WTC11 (cell line): Measurements from ENCODE around the gene WDR27. TPM values are rescaled to one million over a fixed set of nuclear protein-coding genes. Genes with fewer than 3 reads are reported as not detected.
A peak's percentile ranks its signal among the peaks of the same experiment; 100 is the strongest.

Experiments
- ATAC-seq: fragments of 200-7000 bp; cut with Tn5 transposase; 2 replicates; pipeline ENCODE4 v1.10.0; 2021; ENCODE audit warnings: mild to moderate bottlenecking, moderate library complexity
- CTCF ChIA-PET: fragments of 300-600 bp; sonication (Branson Sonifier 250); formaldehyde crosslinking; loops from one replicate; lab custom pipeline; 2021; ENCODE audit warnings: antibody characterized with exemption; lab: Charles Lee
- POLR2A ChIA-PET: fragments of 350-600 bp; sonication (Branson Sonifier 250); formaldehyde crosslinking; loops from one replicate; lab custom pipeline; 2021; ENCODE audit warnings: antibody characterized with exemption; lab: Charles Lee
- DNase-seq: peaks from one replicate; pipeline ENCODE4 v3.0.0; 2021; ENCODE audit warnings: low spot score
- H3K27ac Mint-ChIP-seq: 2 replicates; pipeline ENCODE4 v1.8.0; 2021; ENCODE audit warnings: mixed read lengths
- H3K27me3 Mint-ChIP-seq: 2 replicates; pipeline ENCODE4 v1.8.0; 2021; ENCODE audit warnings: low read depth, mild to moderate bottlenecking, moderate library complexity, mixed read lengths
- H3K36me3 Mint-ChIP-seq: 2 replicates; pipeline ENCODE4 v1.8.0; 2021; ENCODE audit warnings: mixed read lengths
- H3K4me1 Mint-ChIP-seq: 2 replicates; pipeline ENCODE4 v1.8.0; 2022; ENCODE audit warnings: mixed read lengths
- H3K4me3 Mint-ChIP-seq: 2 replicates; pipeline ENCODE4 v1.8.0; 2021; ENCODE audit warnings: mild to moderate bottlenecking, moderate library complexity, mixed read lengths
- H3K9me3 Mint-ChIP-seq: 2 replicates; pipeline ENCODE4 v1.8.0; 2021; ENCODE audit warnings: mixed read lengths
- ETV6 ChIP-seq: sonication (generic); formaldehyde crosslinking; IDR thresholded peaks from 2 replicates; pipeline ENCODE4 v1.8.1; 2022; ENCODE audit warnings: mild to moderate bottlenecking, missing genetic modification reagents
- FOXP1 ChIP-seq: sonication (generic); formaldehyde crosslinking; IDR thresholded peaks from 2 replicates; pipeline ENCODE4 v1.8.0; 2022; ENCODE audit warnings: missing genetic modification reagents, mild to moderate bottlenecking, moderate library complexity, borderline replicate concordance
- GABPB1 ChIP-seq: sonication (generic); formaldehyde crosslinking; IDR thresholded peaks from 2 replicates; pipeline ENCODE4 v1.8.1; 2023; ENCODE audit warnings: mild to moderate bottlenecking, missing genetic modification reagents
- IRF2 ChIP-seq: sonication (generic); formaldehyde crosslinking; IDR thresholded peaks from 2 replicates; pipeline ENCODE4 v1.8.0; 2022; ENCODE audit warnings: low read depth, missing genetic modification reagents, borderline replicate concordance
- JUN ChIP-seq: sonication (generic); formaldehyde crosslinking; IDR thresholded peaks from 2 replicates; pipeline ENCODE4 v1.8.0; 2023; ENCODE audit warnings: mild to moderate bottlenecking, missing genetic modification reagents
- NFYB ChIP-seq: sonication (generic); formaldehyde crosslinking; conservative IDR thresholded peaks from 2 replicates; pipeline ENCODE4 v1.8.0; 2022; ENCODE audit warnings: low read depth, missing genetic modification reagents
- RELA ChIP-seq: sonication (generic); formaldehyde crosslinking; IDR thresholded peaks from 2 replicates; pipeline ENCODE4 v1.8.1; 2022; ENCODE audit warnings: missing genetic modification reagents, mild to moderate bottlenecking, borderline replicate concordance
- TEAD1 ChIP-seq: sonication (generic); formaldehyde crosslinking; IDR thresholded peaks from 2 replicates; pipeline ENCODE4 v1.8.0; 2022; ENCODE audit warnings: mild to moderate bottlenecking, missing genetic modification reagents
- ZNF232 ChIP-seq: sonication (generic); formaldehyde crosslinking; IDR thresholded peaks from 2 replicates; pipeline ENCODE4 v1.8.0; 2022; ENCODE audit warnings: mild to moderate bottlenecking, missing genetic modification reagents
- ZNF317 ChIP-seq: sonication (generic); formaldehyde crosslinking; IDR thresholded peaks from 2 replicates; pipeline ENCODE4 v1.8.1; 2023; ENCODE audit warnings: low read depth, mild to moderate bottlenecking, moderate library complexity, missing genetic modification reagents, borderline replicate concordance
- ZNF423 ChIP-seq: fragments of 250-450 bp; sonication (Bioruptor Pico); IDR thresholded peaks from 2 replicates; pipeline ENCODE4 v2.1.2; 2022; ENCODE audit warnings: mild to moderate bottlenecking, moderate library complexity
- total RNA-seq: library from RNA; stranded (reverse); gene quantifications from 3 replicates; pipeline ENCODE4 v1.2.3, GENCODE V29; 2021
- TF ChIP-seq, protein P1 (sequence below): sonication (generic); formaldehyde crosslinking; IDR thresholded peaks from 2 replicates; pipeline ENCODE4 v1.8.0; 2022; ENCODE audit warnings: missing genetic modification reagents
- TF ChIP-seq, protein P2 (sequence below): sonication (generic); formaldehyde crosslinking; IDR thresholded peaks from 2 replicates; pipeline ENCODE4 v1.8.1; 2023; ENCODE audit warnings: mild to moderate bottlenecking, missing genetic modification reagents
- TF ChIP-seq, protein P3 (sequence below): sonication (generic); formaldehyde crosslinking; IDR thresholded peaks from 2 replicates; pipeline ENCODE4 v1.8.0; 2023; ENCODE audit warnings: missing genetic modification reagents, mild to moderate bottlenecking, borderline replicate concordance
- TF ChIP-seq, protein P4 (sequence below): sonication (generic); formaldehyde crosslinking; IDR thresholded peaks from 2 replicates; pipeline ENCODE4 v1.8.1; 2022; ENCODE audit warnings: mild to moderate bottlenecking, missing genetic modification reagents, moderate library complexity, borderline replicate concordance
- TF ChIP-seq, protein P5 (sequence below): fragments of 200-600 bp; IDR thresholded peaks from 2 replicates; pipeline ENCODE4 v1.8.0; 2022; ENCODE audit warnings: antibody characterized with exemption
- TF ChIP-seq, protein P6 (sequence below): sonication (generic); formaldehyde crosslinking; IDR thresholded peaks from 2 replicates; pipeline ENCODE4 v1.8.0; 2023; ENCODE audit warnings: mild to moderate bottlenecking, missing genetic modification reagents
- TF ChIP-seq, protein P7 (sequence below): sonication (generic); formaldehyde crosslinking; IDR thresholded peaks from 2 replicates; pipeline ENCODE4 v1.8.1; 2023; ENCODE audit warnings: mild to moderate bottlenecking, missing genetic modification reagents

Gene WDR27
- total RNA-seq, 1 experiment from 2014 or later: 126 TPM

DNA sequence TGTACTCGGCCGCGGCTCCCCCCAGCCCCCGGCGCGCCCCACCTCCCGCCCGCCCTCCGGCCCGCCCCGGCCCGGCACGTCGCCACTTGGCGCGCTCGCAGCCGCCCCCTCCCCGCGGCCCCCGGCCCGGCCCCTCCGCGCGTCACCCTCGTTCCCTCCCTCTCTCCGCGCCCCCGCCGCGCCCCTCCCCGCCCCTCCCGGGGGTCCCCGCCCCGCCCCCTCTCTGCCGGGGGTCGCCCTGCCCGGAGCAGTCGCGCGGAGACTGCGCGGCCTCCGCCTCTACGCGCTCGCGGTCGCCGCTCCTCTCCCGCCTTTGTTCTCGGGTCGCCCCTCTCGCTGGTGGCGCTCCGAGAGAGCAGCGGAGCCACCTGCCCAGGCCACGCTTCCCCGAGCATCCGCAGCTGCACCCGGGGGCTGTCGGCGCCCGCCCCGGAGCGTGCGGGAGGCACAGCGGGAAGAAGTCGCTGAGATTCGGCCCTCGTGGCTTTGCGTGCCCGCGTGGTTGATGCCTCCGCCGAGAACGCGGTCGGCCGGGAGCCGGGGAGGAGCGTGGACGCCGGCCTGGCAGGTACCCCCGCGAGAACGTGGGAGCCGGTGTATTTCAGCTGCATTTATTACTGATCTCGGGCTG, 22.8 kb upstream of the WDR27 start, which contains the start of gene PHF10:
Gene PHF10, minus strand, starts transcription at position 7 of the 631 bp plus-strand sequence. CDS start 569 bp downstream, outside the sequence.
- DNase-seq: peak; percentile 72
- Mint-ChIP-seq H3K9me3 (no peaks in the 10 kb centered on the region), H3K36me3 (no peaks in the 10 kb centered on the region), H3K27me3 (peaks cover 8% of the 10 kb centered on the region), H3K4me1 (peaks cover 40% of the 10 kb centered on the region), H3K4me3 (peak within 1 kb of the TSS; percentile 93), H3K27ac (peak within 1 kb of the TSS; percentile 86)
- ATAC-seq: peak; percentile 58
- ChIA-PET POLR2A (interaction anchor here (1.2 to 2.4 kb wide), 2 partner anchors 23 to 27 kb away, joined by 6 to 14 read pairs; partner anchors contain the start of genes C6orf120, DYNLT2, ERMARD and WDR27), CTCF (interaction anchor here (0.8 kb wide), 1 partner anchor 23 kb away, joined by 3 read pairs; the partner anchor contains the start of genes C6orf120 and WDR27)
- TF ChIP-seq, protein P1, sequence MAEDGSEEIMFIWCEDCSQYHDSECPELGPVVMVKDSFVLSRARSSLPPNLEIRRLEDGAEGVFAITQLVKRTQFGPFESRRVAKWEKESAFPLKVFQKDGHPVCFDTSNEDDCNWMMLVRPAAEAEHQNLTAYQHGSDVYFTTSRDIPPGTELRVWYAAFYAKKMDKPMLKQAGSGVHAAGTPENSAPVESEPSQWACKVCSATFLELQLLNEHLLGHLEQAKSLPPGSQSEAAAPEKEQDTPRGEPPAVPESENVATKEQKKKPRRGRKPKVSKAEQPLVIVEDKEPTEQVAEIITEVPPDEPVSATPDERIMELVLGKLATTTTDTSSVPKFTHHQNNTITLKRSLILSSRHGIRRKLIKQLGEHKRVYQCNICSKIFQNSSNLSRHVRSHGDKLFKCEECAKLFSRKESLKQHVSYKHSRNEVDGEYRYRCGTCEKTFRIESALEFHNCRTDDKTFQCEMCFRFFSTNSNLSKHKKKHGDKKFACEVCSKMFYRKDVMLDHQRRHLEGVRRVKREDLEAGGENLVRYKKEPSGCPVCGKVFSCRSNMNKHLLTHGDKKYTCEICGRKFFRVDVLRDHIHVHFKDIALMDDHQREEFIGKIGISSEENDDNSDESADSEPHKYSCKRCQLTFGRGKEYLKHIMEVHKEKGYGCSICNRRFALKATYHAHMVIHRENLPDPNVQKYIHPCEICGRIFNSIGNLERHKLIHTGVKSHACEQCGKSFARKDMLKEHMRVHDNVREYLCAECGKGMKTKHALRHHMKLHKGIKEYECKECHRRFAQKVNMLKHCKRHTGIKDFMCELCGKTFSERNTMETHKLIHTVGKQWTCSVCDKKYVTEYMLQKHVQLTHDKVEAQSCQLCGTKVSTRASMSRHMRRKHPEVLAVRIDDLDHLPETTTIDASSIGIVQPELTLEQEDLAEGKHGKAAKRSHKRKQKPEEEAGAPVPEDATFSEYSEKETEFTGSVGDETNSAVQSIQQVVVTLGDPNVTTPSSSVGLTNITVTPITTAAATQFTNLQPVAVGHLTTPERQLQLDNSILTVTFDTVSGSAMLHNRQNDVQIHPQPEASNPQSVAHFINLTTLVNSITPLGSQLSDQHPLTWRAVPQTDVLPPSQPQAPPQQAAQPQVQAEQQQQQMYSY (CRISPR knock-in tag): no peak; the same call in 1 of the 2 replicates
- TF ChIP-seq ZNF423 (0 out of 2 replicates have a peak, but pooled peaks have one; percentile 30), IRF2 (no peak), TEAD1 (CRISPR knock-in tag) (peak; percentile 42; the same call in 1 of the 2 replicates), JUN (CRISPR knock-in tag) (peak; percentile 79; the same call in 1 of the 2 replicates), RELA (CRISPR knock-in tag) (0 out of 2 replicates have a peak, but pooled peaks have one; percentile 48), ZNF232 (CRISPR knock-in tag) (0 out of 2 replicates have a peak, but pooled peaks have one; percentile 42), NFYB (no peak), ZNF317 (CRISPR knock-in tag) (no peak), ETV6 (CRISPR knock-in tag) (peak; percentile 78), GABPB1 (peak; percentile 35; the same call in 1 of the 2 replicates), FOXP1 (CRISPR knock-in tag) (peak; percentile 87)
- TF ChIP-seq, protein P2, sequence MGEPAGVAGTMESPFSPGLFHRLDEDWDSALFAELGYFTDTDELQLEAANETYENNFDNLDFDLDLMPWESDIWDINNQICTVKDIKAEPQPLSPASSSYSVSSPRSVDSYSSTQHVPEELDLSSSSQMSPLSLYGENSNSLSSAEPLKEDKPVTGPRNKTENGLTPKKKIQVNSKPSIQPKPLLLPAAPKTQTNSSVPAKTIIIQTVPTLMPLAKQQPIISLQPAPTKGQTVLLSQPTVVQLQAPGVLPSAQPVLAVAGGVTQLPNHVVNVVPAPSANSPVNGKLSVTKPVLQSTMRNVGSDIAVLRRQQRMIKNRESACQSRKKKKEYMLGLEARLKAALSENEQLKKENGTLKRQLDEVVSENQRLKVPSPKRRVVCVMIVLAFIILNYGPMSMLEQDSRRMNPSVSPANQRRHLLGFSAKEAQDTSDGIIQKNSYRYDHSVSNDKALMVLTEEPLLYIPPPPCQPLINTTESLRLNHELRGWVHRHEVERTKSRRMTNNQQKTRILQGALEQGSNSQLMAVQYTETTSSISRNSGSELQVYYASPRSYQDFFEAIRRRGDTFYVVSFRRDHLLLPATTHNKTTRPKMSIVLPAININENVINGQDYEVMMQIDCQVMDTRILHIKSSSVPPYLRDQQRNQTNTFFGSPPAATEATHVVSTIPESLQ: 0 out of 2 replicates have a peak, but pooled peaks have one; percentile 53
- TF ChIP-seq, protein P3, sequence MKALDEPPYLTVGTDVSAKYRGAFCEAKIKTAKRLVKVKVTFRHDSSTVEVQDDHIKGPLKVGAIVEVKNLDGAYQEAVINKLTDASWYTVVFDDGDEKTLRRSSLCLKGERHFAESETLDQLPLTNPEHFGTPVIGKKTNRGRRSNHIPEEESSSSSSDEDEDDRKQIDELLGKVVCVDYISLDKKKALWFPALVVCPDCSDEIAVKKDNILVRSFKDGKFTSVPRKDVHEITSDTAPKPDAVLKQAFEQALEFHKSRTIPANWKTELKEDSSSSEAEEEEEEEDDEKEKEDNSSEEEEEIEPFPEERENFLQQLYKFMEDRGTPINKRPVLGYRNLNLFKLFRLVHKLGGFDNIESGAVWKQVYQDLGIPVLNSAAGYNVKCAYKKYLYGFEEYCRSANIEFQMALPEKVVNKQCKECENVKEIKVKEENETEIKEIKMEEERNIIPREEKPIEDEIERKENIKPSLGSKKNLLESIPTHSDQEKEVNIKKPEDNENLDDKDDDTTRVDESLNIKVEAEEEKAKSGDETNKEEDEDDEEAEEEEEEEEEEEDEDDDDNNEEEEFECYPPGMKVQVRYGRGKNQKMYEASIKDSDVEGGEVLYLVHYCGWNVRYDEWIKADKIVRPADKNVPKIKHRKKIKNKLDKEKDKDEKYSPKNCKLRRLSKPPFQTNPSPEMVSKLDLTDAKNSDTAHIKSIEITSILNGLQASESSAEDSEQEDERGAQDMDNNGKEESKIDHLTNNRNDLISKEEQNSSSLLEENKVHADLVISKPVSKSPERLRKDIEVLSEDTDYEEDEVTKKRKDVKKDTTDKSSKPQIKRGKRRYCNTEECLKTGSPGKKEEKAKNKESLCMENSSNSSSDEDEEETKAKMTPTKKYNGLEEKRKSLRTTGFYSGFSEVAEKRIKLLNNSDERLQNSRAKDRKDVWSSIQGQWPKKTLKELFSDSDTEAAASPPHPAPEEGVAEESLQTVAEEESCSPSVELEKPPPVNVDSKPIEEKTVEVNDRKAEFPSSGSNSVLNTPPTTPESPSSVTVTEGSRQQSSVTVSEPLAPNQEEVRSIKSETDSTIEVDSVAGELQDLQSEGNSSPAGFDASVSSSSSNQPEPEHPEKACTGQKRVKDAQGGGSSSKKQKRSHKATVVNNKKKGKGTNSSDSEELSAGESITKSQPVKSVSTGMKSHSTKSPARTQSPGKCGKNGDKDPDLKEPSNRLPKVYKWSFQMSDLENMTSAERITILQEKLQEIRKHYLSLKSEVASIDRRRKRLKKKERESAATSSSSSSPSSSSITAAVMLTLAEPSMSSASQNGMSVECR (CRISPR knock-in tag): peak; percentile 71; the same call in 1 of the 2 replicates
- TF ChIP-seq, protein P4, sequence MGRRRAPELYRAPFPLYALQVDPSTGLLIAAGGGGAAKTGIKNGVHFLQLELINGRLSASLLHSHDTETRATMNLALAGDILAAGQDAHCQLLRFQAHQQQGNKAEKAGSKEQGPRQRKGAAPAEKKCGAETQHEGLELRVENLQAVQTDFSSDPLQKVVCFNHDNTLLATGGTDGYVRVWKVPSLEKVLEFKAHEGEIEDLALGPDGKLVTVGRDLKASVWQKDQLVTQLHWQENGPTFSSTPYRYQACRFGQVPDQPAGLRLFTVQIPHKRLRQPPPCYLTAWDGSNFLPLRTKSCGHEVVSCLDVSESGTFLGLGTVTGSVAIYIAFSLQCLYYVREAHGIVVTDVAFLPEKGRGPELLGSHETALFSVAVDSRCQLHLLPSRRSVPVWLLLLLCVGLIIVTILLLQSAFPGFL: peak; percentile 36; the same call in 1 of the 2 replicates
- TF ChIP-seq, protein P5, sequence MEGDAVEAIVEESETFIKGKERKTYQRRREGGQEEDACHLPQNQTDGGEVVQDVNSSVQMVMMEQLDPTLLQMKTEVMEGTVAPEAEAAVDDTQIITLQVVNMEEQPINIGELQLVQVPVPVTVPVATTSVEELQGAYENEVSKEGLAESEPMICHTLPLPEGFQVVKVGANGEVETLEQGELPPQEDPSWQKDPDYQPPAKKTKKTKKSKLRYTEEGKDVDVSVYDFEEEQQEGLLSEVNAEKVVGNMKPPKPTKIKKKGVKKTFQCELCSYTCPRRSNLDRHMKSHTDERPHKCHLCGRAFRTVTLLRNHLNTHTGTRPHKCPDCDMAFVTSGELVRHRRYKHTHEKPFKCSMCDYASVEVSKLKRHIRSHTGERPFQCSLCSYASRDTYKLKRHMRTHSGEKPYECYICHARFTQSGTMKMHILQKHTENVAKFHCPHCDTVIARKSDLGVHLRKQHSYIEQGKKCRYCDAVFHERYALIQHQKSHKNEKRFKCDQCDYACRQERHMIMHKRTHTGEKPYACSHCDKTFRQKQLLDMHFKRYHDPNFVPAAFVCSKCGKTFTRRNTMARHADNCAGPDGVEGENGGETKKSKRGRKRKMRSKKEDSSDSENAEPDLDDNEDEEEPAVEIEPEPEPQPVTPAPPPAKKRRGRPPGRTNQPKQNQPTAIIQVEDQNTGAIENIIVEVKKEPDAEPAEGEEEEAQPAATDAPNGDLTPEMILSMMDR: no peak
- TF ChIP-seq, protein P6, sequence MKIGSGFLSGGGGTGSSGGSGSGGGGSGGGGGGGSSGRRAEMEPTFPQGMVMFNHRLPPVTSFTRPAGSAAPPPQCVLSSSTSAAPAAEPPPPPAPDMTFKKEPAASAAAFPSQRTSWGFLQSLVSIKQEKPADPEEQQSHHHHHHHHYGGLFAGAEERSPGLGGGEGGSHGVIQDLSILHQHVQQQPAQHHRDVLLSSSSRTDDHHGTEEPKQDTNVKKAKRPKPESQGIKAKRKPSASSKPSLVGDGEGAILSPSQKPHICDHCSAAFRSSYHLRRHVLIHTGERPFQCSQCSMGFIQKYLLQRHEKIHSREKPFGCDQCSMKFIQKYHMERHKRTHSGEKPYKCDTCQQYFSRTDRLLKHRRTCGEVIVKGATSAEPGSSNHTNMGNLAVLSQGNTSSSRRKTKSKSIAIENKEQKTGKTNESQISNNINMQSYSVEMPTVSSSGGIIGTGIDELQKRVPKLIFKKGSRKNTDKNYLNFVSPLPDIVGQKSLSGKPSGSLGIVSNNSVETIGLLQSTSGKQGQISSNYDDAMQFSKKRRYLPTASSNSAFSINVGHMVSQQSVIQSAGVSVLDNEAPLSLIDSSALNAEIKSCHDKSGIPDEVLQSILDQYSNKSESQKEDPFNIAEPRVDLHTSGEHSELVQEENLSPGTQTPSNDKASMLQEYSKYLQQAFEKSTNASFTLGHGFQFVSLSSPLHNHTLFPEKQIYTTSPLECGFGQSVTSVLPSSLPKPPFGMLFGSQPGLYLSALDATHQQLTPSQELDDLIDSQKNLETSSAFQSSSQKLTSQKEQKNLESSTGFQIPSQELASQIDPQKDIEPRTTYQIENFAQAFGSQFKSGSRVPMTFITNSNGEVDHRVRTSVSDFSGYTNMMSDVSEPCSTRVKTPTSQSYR (CRISPR knock-in tag): peak; percentile 57; the same call in 1 of the 2 replicates
- TF ChIP-seq, protein P7, sequence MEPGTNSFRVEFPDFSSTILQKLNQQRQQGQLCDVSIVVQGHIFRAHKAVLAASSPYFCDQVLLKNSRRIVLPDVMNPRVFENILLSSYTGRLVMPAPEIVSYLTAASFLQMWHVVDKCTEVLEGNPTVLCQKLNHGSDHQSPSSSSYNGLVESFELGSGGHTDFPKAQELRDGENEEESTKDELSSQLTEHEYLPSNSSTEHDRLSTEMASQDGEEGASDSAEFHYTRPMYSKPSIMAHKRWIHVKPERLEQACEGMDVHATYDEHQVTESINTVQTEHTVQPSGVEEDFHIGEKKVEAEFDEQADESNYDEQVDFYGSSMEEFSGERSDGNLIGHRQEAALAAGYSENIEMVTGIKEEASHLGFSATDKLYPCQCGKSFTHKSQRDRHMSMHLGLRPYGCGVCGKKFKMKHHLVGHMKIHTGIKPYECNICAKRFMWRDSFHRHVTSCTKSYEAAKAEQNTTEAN (CRISPR knock-in tag): peak; percentile 67
